Adrenal gland (tissue), 12 donors: ENCODE measurements around the gene WDR59. TPM values are rescaled to one million over a fixed set of nuclear protein-coding genes. Genes with fewer than 3 reads are reported as not detected.
A peak's percentile ranks its signal among the peaks of the same experiment; 100 is the strongest.

Experiments used
- DNase-seq, 7 donors: peaks; one replicate each; pipeline ENCODE4 v3.0.0-alpha.2; 2019 to 2020
- H3K27ac ChIP-seq, 5 donors: fragments of 200-600 bp; sonication (generic) in 4 of 5; 1 replicate in 3 of 5; 2 replicates in 2 of 5; pipeline versions ENCODE4 v1.5.1 to v1.8.0; 2016 to 2020; ENCODE audit warnings: mild to moderate bottlenecking in 1 of 5
- H3K27me3 ChIP-seq: fragments of 200-600 bp; 2 replicates; pipeline ENCODE4 v1.8.0; 2021
- H3K36me3 ChIP-seq, 2 donors: fragments of 200-600 bp; replicated peaks in 1 of 2; 1 replicate in 1 of 2; 2 replicates in 1 of 2; pipeline versions ENCODE4 v1.5.1 to v1.8.0; 2018 to 2022
- H3K4me1 ChIP-seq, 2 donors: fragments of 200-600 bp; replicated peaks in 1 of 2; 1 replicate in 1 of 2; 2 replicates in 1 of 2; pipeline versions ENCODE4 v1.5.1 to v1.8.0; 2018 to 2021
- H3K4me3 ChIP-seq, 4 donors: fragments of 200-600 bp; sonication (generic) in 3 of 4; one replicate each; pipeline ENCODE4 v1.5.1; 2016 to 2018
- H3K9me3 ChIP-seq, 3 donors: fragments of 200-600 bp; sonication (generic) in 1 of 3; replicated peaks in 1 of 3; 1 replicate in 2 of 3; 2 replicates in 1 of 3; pipeline versions ENCODE4 v1.5.1 to v1.8.0; 2016 to 2021
- CTCF ChIP-seq, 6 experiments: fragments of 450-650 bp in 4 of 6; fragments of 200-600 bp in 2 of 6; sonication (generic) in 1 of 6; IDR thresholded peaks; 1 replicate in 5 of 6; 2 replicates in 1 of 6; pipeline versions ENCODE4 v1.5.1 to v1.8.0; 2016 to 2021; ENCODE audit warnings: antibody characterized with exemption in 6 of 6, mild to moderate bottlenecking in 2 of 6, moderate library complexity in 1 of 6
- POLR2A ChIP-seq, 2 donors: fragments of 450-650 bp; IDR thresholded peaks; one replicate each; pipeline ENCODE4 v1.6.1; 2017; ENCODE audit warnings: antibody characterized with exemption in 2 of 2, mild to moderate bottlenecking in 2 of 2, moderate library complexity in 1 of 2
- WGBS, 4 donors: extraction: QIAGEN DNeasy Blood & Tissue Kit in 2 of 4; methylation state at CpG; one replicate each; pipeline versions ENCODE4 v1.1.5 to v1.1.7; 2013 to 2017; 5-methylcytosine and 5-hydroxymethylcytosine counted together
- intact Hi-C, 2 donors: fragments of 100-400 bp; cut with DNase I; formaldehyde crosslinking; loops; one replicate each; pipeline versions ENCODE4 v1.14.1 to v1.15.0; 2022 to 2023
- polyA plus RNA-seq, 3 donors: library from polyadenylated mRNA; stranded (reverse); fragments of 200-250 nt in 2 of 3; fragments of 350-450 nt in 1 of 3; fragmentation: Illumina TruSeq in 1 of 3; extraction: RNeasy Lipid Tissue Mini Kit (QIAGEN cat#74804) in 1 of 3; gene quantifications; one replicate each; pipeline ENCODE4 v1.2.3, GENCODE V29; 2013 to 2014
- total RNA-seq, 9 donors: library from RNA; depleted of rRNA in 4 of 9; stranded (reverse); fragments of >200 nt in 4 of 9; fragments of 120-200 nt in 1 of 9; fragmentation: NEBNext Ultra II Directional in 1 of 9; extraction: Animal tissue kit (Norgen Biotek cat#: 25700) in 1 of 9; gene quantifications; one replicate each; pipeline versions ENCODE4 v1.1.0 to v1.2.4, GENCODE V29; 2013 to 2023
- donor health status: healthy with polysubstance abuse.
- donor health status: Bipolar disorder and iron deficiency.
- donor health status: DM: yes; HTN: yes; CAD: no.
- donor health status: DM: no; HTN: no; CAD: no.
- donor health status: DM: no; HTN: no; CAD: no.
- donor health status: DM: yes; HTN: yes; CAD: no.

The WDR59 gene
- total and polyA plus RNA-seq, 12 donors, result 21.5 to 130 (median 64.1) TPM

GRCh38 chr16:74973304-74973703, 11.6 kb downstream of the WDR59 start:
- no peak for TF ChIP-seq POLR2A (IDR thresholded peaks at IDR 0.05)
- TF ChIP-seq CTCF (IDR thresholded peaks at IDR 0.05), result no peak
- Histone ChIP-seq H3K36me3 (no peaks in the 10 kb centered on the region), H3K4me1 (peaks cover 0 to 8% of the 10 kb centered on the region in 2 donors), H3K27me3 (no peaks in the 10 kb centered on the region), H3K27ac (no peak overlapping the region), H3K9me3 (no peaks in the 10 kb centered on the region), H3K4me3 (no peak overlapping the region)
- intact Hi-C loops, result no loop called here
- WGBS, 4 donors, result 89 to 99% (median 97%) methylated on average over 7 to 10 of the region's 10 CpGs
- no peak for DNase-seq

GRCh38 chr16:74954763-74955162, 30.2 kb downstream of the WDR59 start:
- WGBS, 4 donors, result 88 to 92% (median 88%) methylated on average over 4 of the region's 4 CpGs
- intact Hi-C loops, result no loop called here
- Histone ChIP-seq H3K4me1 (no peaks in the 10 kb centered on the region), H3K9me3 (no peaks in the 10 kb centered on the region), H3K36me3 (peaks cover 0 to 25% of the 10 kb centered on the region in 2 donors), H3K4me3 (no peak overlapping the region), H3K27me3 (no peaks in the 10 kb centered on the region), H3K27ac (no peak overlapping the region)
- TF ChIP-seq POLR2A (IDR thresholded peaks at IDR 0.05), result no peak
- TF ChIP-seq CTCF (IDR thresholded peaks at IDR 0.05), result no peak
- peak in 1 of 7 donors; percentile 24 for DNase-seq

GRCh38 chr16:74951681-74952080, 33.2 kb downstream of the WDR59 start:
- H3K4me3 ChIP-seq, result no peak overlapping the region
- H3K36me3 ChIP-seq, result peaks cover 0 to 48% of the 10 kb centered on the region in 2 donors
- H3K27me3 ChIP-seq, result no peaks in the 10 kb centered on the region
- no peaks in the 10 kb centered on the region for H3K4me1 ChIP-seq
- intact Hi-C loops, result no loop called here
- 54 to 64% (median 57%) methylated on average over 4 of the region's 4 CpGs for WGBS, 4 donors
- no peak overlapping the region for H3K27ac ChIP-seq
- H3K9me3 ChIP-seq, result no peaks in the 10 kb centered on the region
- TF ChIP-seq POLR2A (IDR thresholded peaks at IDR 0.05) (no peak), CTCF (IDR thresholded peaks at IDR 0.05) (no peak)
- DNase-seq, result peak in 4 of 7 donors; percentile 12 to 51 (median 36)

GRCh38 chr16:74951206-74951605, 33.7 kb downstream of the WDR59 start:
- WGBS, 4 donors, result 84 to 92% (median 86%) methylated on average over 10 to 11 of the region's 11 CpGs
- Histone ChIP-seq H3K4me1 (no peaks in the 10 kb centered on the region), H3K27ac (no peak overlapping the region), H3K27me3 (no peaks in the 10 kb centered on the region), H3K36me3 (peaks cover 0 to 50% of the 10 kb centered on the region in 2 donors), H3K9me3 (no peaks in the 10 kb centered on the region), H3K4me3 (no peak overlapping the region)
- TF ChIP-seq CTCF (IDR thresholded peaks at IDR 0.05) (no peak), POLR2A (IDR thresholded peaks at IDR 0.05) (no peak)
- DNase-seq, result peak in 1 of 7 donors; percentile 33
- intact Hi-C loops, result no loop called here
